NCI-H2196 treated with DMSO at 0.1 percent for 48 hours (cell line): ENCODE measurements around the gene NEO1.

Experiments used
- DNase-seq: peaks from one replicate; lab custom pipeline; 2025; ENCODE audit not compliant: unreplicated experiment; lab: John Stamatoyannopoulos, UW

Gene NEO1

GRCh38 chr15:73051807-73052652 lies at the start of gene NEO1:
NEO1 (plus strand) TSS chr15:73052463; CDS start chr15:73052676, 213 bp downstream.
- peak; percentile 40 for DNase-seq

- DNase-seq = no peak
These were observed 47.8 kb upstream of the NEO1 start for GRCh38 chr15:73004462-73004861.

- no peak for DNase-seq
These were observed 47.2 kb upstream of the NEO1 start for GRCh38 chr15:73005032-73005431.

- DNase-seq = no peak
These were observed 46.8 kb upstream of the NEO1 start for GRCh38 chr15:73005446-73005845.

- DNase-seq = no peak
These were observed 45.7 kb upstream of the NEO1 start for GRCh38 chr15:73006523-73006922.

- no peak for DNase-seq
These were observed 42.9 kb upstream of the NEO1 start for GRCh38 chr15:73009066-73010056.

GRCh38 chr15:73010154-73011152 lies 41.8 kb upstream of the NEO1 start:
- no peak for DNase-seq

- DNase-seq = no peak
These were observed 37.4 kb upstream of the NEO1 start for GRCh38 chr15:73014904-73015303.

- no peak for DNase-seq
These were observed 36.8 kb upstream of the NEO1 start for GRCh38 chr15:73015493-73015892.

GRCh38 chr15:73017987-73018386 lies 34.3 kb upstream of the NEO1 start:
- no peak for DNase-seq

GRCh38 chr15:73019154-73019553 lies 33.1 kb upstream of the NEO1 start:
- no peak for DNase-seq

- DNase-seq = no peak
These were observed 32.6 kb upstream of the NEO1 start for GRCh38 chr15:73019601-73020146.

GRCh38 chr15:73021139-73021621 lies 31.1 kb upstream of the NEO1 start:
- no peak for DNase-seq

- DNase-seq = no peak
These were observed 30.1 kb upstream of the NEO1 start for GRCh38 chr15:73022161-73022560.

- DNase-seq = no peak
These were observed 29.2 kb upstream of the NEO1 start for GRCh38 chr15:73023071-73023470.

GRCh38 chr15:73024168-73024567 lies 28.1 kb upstream of the NEO1 start:
- DNase-seq = no peak

GRCh38 chr15:73026511-73027054 lies 25.7 kb upstream of the NEO1 start:
- no peak for DNase-seq

- DNase-seq = no peak
These were observed 24.2 kb upstream of the NEO1 start for GRCh38 chr15:73028031-73028430.

GRCh38 chr15:73028831-73029451 lies 23.3 kb upstream of the NEO1 start:
- no peak for DNase-seq
